Measurements from ENCODE around the gene CKAP5.

DNA sequence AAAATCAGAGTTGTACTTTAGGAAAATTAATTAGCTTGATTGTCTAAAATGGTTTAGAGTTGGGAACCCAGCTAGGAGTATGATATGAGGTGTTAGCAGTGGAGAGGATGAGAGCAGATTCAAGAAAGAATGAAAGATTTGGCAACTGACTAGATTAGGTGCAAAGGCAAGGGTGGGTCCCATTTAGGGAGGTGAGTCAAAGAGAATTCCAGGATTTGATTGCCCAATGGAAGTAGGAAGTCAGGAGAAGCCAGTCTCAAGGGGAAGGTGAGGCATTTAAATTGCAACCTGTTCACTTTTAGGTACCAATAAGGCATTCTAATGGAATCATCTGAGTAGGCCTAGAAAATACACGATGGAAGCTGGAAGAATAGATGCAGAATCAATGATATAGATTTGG lies 3.6 kb upstream of the CKAP5 start:
- no peak for TF ChIP-seq POLR2AphosphoS5 (IDR thresholded peaks at IDR 0.05; ENCODE audit: borderline replicate concordance, low read depth, low read length)
- no peak for TF ChIP-seq FOXP2 (optimal IDR thresholded peaks at IDR 0.05; ENCODE audit: control extremely low read depth, extremely low read length, insufficient read depth)
- TF ChIP-seq EZH2 (IDR thresholded peaks at IDR 0.05) = no peak

Data from SK-N-MC (cell line).